Panc1 (cell line): ENCODE measurements around the gene SLC39A10. TPM values are rescaled to one million over a fixed set of nuclear protein-coding genes. Genes with fewer than 3 reads are reported as not detected.

Experiments used
- ATAC-seq: fragments of 200-7000 bp; cut with Tn5 transposase; 2 replicates; pipeline ENCODE4 v1.9.1; 2020; ENCODE audit warnings: mild to moderate bottlenecking, moderate library complexity
- BruUV-seq: library from RNA; stranded (reverse); fragments of 400-500 nt; replicated peaks from 2 replicates; lab custom pipeline; 2021; lab: Mats Ljungman, UMichigan
- CTCF ChIA-PET: fragments of 300-600 bp; sonication (Branson Sonifier 250); formaldehyde crosslinking; loops from one replicate; lab custom pipeline; 2022; ENCODE audit warnings: antibody characterized with exemption; lab: Charles Lee
- POLR2A ChIA-PET: fragments of 300-600 bp; sonication (Branson Sonifier 250); formaldehyde crosslinking; loops from one replicate; lab custom pipeline; 2022; ENCODE audit warnings: antibody characterized with exemption; lab: Charles Lee
- DNase-seq: peaks from one replicate; pipeline ENCODE4 v3.0.0-alpha.2; 2010; ENCODE audit warnings: low read depth, low spot score
- H3K27ac ChIP-seq: 2 replicates; pipeline ENCODE4 v1.5.1; 2011; ENCODE audit warnings: mild to moderate bottlenecking, low read length, inconsistent platforms
- H3K27me3 ChIP-seq: fragments of 200-500 bp; sonication (Bioruptor generic); 2 replicates; pipeline ENCODE4 v1.6.0; 2014; ENCODE audit warnings: low read length, inconsistent platforms; ENCODE audit not compliant: control insufficient read depth, insufficient read depth
- H3K36me3 ChIP-seq: fragments of 200-500 bp; sonication (Bioruptor generic); 2 replicates; pipeline ENCODE4 v1.5.1; 2014; ENCODE audit warnings: inconsistent platforms, mild to moderate bottlenecking, low read length, moderate library complexity; ENCODE audit not compliant: control insufficient read depth, insufficient read depth
- H3K4me1 ChIP-seq: 2 replicates; pipeline ENCODE4 v1.5.1; 2011; ENCODE audit warnings: inconsistent platforms, mild to moderate bottlenecking, low read length, moderate library complexity; ENCODE audit not compliant: control insufficient read depth, insufficient read depth
- H3K4me3 ChIP-seq, 2 experiments: 2 replicates each; pipeline ENCODE4 v1.5.1; 2011 to 2012; ENCODE audit warnings: low read depth in 2 of 2, low read length in 2 of 2, mild to moderate bottlenecking in 2 of 2, inconsistent platforms in 1 of 2, moderate library complexity in 1 of 2
- H3K9me3 ChIP-seq: fragments of 200-500 bp; sonication (Bioruptor generic); 2 replicates; pipeline ENCODE4 v1.5.1; 2014; ENCODE audit warnings: low read depth, mild to moderate bottlenecking, inconsistent platforms, low read length, moderate library complexity; ENCODE audit not compliant: control insufficient read depth, insufficient read depth
- POLR2AphosphoS5 ChIP-seq: IDR thresholded peaks from 2 replicates; pipeline ENCODE4 v1.6.1; 2012; ENCODE audit warnings: mild to moderate bottlenecking, low read depth, low read length, moderate library complexity
- SIN3A ChIP-seq: IDR thresholded peaks from 2 replicates; pipeline ENCODE4 v1.6.1; 2012; ENCODE audit warnings: low read depth, mild to moderate bottlenecking, low read length, moderate library complexity, borderline replicate concordance; ENCODE audit not compliant: insufficient read depth
- TCF7L2 ChIP-seq: IDR thresholded peaks from 2 replicates; pipeline ENCODE4 v1.6.1; 2011; ENCODE audit warnings: mild to moderate bottlenecking, low read depth, low read length, inconsistent platforms
- in situ Hi-C: cut with HindIII; loops from 2 replicates; pipeline ENCODE4 v1.10.0; 2016; ENCODE audit warnings: low sequenced_read_pairs, low pct_unique_long_range_greater_than_20kb
- intact Hi-C: fragments of 100-400 bp; cut with micrococcal nuclease; formaldehyde crosslinking; loops from one replicate; pipeline ENCODE4 v1.10.0; 2022; ENCODE audit not compliant: unreplicated experiment
- total RNA-seq: library from RNA; stranded (reverse); gene quantifications from one replicate; pipeline ENCODE4 v1.2.1, GENCODE V29; 2021; ENCODE audit not compliant: unreplicated experiment
- TF ChIP-seq, protein P1 (sequence below), 2 experiments: IDR thresholded peaks; 2 replicates each; pipeline ENCODE4 v1.6.1; 2011 to 2012; ENCODE audit warnings: low read depth in 2 of 2, control low read depth in 1 of 2, low read length in 1 of 2, mild to moderate bottlenecking in 1 of 2, moderate library complexity in 1 of 2; ENCODE audit not compliant: insufficient read depth in 1 of 2
- TF ChIP-seq, protein P2 (sequence below): fragments of 450-650 bp; IDR thresholded peaks from 2 replicates; pipeline ENCODE4 v1.5.1; 2017; ENCODE audit warnings: mild to moderate bottlenecking

SLC39A10 gene
- total RNA-seq, 1 experiment from 2014 or later, result 45.9 TPM

DNA sequence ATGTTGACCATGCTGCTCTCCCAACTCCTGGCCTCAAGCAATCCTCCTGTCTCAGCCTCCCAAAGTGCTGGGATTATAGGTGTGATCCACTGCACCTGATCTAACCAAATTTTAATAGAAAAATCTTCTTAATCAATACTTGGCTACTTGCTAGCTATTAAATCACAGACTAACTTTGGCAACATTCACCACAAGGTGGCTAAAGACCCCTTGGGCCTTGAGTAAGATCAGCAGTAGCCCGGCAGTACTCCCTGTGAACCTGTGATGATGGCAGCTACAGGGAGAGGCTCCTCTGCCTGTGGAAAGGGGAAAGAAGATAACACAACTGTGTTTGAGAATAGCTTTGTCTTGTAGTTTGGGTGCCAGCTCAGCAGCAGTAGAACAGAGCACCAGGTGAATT, 102.9 kb downstream of the SLC39A10 start:
- DNase-seq, result no peak
- no peak overlapping the region for H3K27ac ChIP-seq
- H3K4me3 ChIP-seq, result no peak overlapping the region
- ChIA-PET POLR2A (no interaction called here), CTCF (no interaction called here)
- H3K27me3 ChIP-seq, result no peaks in the 10 kb centered on the region
- BruUV-seq, result no TSS peak
- intact Hi-C loops, result no loop called here
- H3K9me3 ChIP-seq, result no peaks in the 10 kb centered on the region
- TF ChIP-seq, protein P1, sequence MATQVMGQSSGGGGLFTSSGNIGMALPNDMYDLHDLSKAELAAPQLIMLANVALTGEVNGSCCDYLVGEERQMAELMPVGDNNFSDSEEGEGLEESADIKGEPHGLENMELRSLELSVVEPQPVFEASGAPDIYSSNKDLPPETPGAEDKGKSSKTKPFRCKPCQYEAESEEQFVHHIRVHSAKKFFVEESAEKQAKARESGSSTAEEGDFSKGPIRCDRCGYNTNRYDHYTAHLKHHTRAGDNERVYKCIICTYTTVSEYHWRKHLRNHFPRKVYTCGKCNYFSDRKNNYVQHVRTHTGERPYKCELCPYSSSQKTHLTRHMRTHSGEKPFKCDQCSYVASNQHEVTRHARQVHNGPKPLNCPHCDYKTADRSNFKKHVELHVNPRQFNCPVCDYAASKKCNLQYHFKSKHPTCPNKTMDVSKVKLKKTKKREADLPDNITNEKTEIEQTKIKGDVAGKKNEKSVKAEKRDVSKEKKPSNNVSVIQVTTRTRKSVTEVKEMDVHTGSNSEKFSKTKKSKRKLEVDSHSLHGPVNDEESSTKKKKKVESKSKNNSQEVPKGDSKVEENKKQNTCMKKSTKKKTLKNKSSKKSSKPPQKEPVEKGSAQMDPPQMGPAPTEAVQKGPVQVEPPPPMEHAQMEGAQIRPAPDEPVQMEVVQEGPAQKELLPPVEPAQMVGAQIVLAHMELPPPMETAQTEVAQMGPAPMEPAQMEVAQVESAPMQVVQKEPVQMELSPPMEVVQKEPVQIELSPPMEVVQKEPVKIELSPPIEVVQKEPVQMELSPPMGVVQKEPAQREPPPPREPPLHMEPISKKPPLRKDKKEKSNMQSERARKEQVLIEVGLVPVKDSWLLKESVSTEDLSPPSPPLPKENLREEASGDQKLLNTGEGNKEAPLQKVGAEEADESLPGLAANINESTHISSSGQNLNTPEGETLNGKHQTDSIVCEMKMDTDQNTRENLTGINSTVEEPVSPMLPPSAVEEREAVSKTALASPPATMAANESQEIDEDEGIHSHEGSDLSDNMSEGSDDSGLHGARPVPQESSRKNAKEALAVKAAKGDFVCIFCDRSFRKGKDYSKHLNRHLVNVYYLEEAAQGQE (IDR thresholded peaks at IDR 0.05; ENCODE audit: insufficient read depth in 1 of 2, low read depth in 2 of 2, low read length in 1 of 2), result no peak
- TF ChIP-seq, protein P2, sequence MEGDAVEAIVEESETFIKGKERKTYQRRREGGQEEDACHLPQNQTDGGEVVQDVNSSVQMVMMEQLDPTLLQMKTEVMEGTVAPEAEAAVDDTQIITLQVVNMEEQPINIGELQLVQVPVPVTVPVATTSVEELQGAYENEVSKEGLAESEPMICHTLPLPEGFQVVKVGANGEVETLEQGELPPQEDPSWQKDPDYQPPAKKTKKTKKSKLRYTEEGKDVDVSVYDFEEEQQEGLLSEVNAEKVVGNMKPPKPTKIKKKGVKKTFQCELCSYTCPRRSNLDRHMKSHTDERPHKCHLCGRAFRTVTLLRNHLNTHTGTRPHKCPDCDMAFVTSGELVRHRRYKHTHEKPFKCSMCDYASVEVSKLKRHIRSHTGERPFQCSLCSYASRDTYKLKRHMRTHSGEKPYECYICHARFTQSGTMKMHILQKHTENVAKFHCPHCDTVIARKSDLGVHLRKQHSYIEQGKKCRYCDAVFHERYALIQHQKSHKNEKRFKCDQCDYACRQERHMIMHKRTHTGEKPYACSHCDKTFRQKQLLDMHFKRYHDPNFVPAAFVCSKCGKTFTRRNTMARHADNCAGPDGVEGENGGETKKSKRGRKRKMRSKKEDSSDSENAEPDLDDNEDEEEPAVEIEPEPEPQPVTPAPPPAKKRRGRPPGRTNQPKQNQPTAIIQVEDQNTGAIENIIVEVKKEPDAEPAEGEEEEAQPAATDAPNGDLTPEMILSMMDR, result no peak
- TF ChIP-seq POLR2AphosphoS5, result no peak
- TF ChIP-seq TCF7L2, result no peak
- no peak for TF ChIP-seq SIN3A
- no peak for ATAC-seq
- in situ Hi-C loops, result no loop called here
- no peaks in the 10 kb centered on the region for H3K4me1 ChIP-seq
- H3K36me3 ChIP-seq, result no peaks in the 10 kb centered on the region

DNA sequence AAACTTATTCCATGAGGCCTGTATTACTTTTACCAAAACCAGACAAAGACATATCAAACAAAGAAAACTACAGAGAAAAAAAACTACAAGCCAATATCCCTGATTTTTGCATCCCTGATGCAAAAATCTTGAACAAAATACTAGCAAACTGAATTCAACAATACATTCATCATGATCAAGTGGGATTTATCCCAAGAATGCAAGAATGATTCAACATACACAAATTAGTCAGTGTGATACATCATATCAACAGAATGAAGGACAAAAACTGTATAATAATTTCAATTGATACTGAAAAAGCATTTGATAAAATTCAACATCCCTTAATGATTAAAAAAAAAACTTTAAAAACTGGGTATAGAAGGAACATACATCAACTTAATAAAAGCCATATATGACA, 106.8 kb downstream of the SLC39A10 start:
- H3K27me3 ChIP-seq, result no peaks in the 10 kb centered on the region
- H3K4me1 ChIP-seq, result no peaks in the 10 kb centered on the region
- no TSS peak for BruUV-seq
- no peak overlapping the region for H3K27ac ChIP-seq
- ATAC-seq, result no peak
- in situ Hi-C loops (no loop called here), intact Hi-C loops (no loop called here)
- no peaks in the 10 kb centered on the region for H3K36me3 ChIP-seq
- TF ChIP-seq POLR2AphosphoS5 (no peak), SIN3A (no peak)
- no peak overlapping the region for H3K4me3 ChIP-seq
- ChIA-PET POLR2A (no interaction called here), CTCF (no interaction called here)
- no peak for DNase-seq
- no peaks in the 10 kb centered on the region for H3K9me3 ChIP-seq

DNA sequence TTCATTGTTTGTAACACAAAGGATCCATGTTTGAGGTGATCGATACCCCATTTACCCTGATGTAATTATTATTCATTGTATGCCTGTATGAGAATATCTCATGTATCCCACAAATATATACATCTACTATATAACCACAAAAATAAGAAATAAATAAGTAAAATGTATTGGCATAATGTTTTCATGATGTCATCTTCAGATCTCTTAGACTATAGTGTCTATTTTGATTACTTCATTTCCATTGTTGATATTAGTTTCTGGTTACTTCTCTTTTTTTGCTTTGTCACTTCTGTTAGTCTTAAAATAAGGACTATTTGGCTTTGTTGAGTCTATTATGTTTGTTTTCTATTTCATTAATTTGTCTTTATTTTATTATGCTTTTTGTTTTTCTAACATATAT, 109.7 kb downstream of the SLC39A10 start:
- Histone ChIP-seq H3K36me3 (no peaks in the 10 kb centered on the region), H3K9me3 (no peaks in the 10 kb centered on the region), H3K27ac (no peak overlapping the region), H3K4me1 (no peaks in the 10 kb centered on the region), H3K27me3 (no peaks in the 10 kb centered on the region), H3K4me3 (no peak overlapping the region)
- CTCF ChIA-PET, result no interaction called here
- ATAC-seq (no peak), DNase-seq (no peak)
- TF ChIP-seq POLR2AphosphoS5 (no peak), SIN3A (no peak), TCF7L2 (no peak)
- TF ChIP-seq, protein P2, result no peak
- TF ChIP-seq, protein P1 (IDR thresholded peaks at IDR 0.05; ENCODE audit: insufficient read depth in 1 of 2, low read depth in 2 of 2, low read length in 1 of 2), result no peak
- POLR2A ChIA-PET, result no interaction called here
- in situ Hi-C loops (no loop called here), intact Hi-C loops (no loop called here)
- no TSS peak for BruUV-seq
